BE2C (cell line): Measurements from ENCODE around the gene ZCCHC24.
A peak's percentile ranks its signal among the peaks of the same experiment; 100 is the strongest.

Experiments used
- DNase-seq: peaks from one replicate; pipeline ENCODE4 v3.0.0-alpha.2; 2020
- H3K27me3 ChIP-seq: fragments of 250-450 bp; sonication (Bioruptor Pico); 2 replicates; pipeline ENCODE4 v1.5.1; 2020; ENCODE audit warnings: mild to moderate bottlenecking
- H3K36me3 ChIP-seq: fragments of 250-450 bp; sonication (Bioruptor Pico); 2 replicates; pipeline ENCODE4 v1.5.1; 2020; ENCODE audit warnings: mild to moderate bottlenecking
- H3K4me1 ChIP-seq: fragments of 250-450 bp; sonication (Bioruptor Pico); 2 replicates; pipeline ENCODE4 v1.5.1; 2020
- H3K4me3 ChIP-seq: 2 replicates; pipeline ENCODE4 v1.5.1; 2011; ENCODE audit warnings: low read depth, low read length
- H3K9me3 ChIP-seq: fragments of 250-450 bp; sonication (Bioruptor Pico); 2 replicates; pipeline ENCODE4 v1.5.1; 2020
- CTCF ChIP-seq: IDR thresholded peaks from 2 replicates; pipeline ENCODE4 v1.5.1; 2012; ENCODE audit warnings: mild to moderate bottlenecking, low read depth, low read length

Gene ZCCHC24

GRCh38 chr10:79387466-79387973 lies 57.9 kb downstream of the ZCCHC24 start:
- Histone ChIP-seq H3K36me3 (no peaks in the 10 kb centered on the region), H3K4me1 (no peaks in the 10 kb centered on the region), H3K27me3 (no peaks in the 10 kb centered on the region), H3K4me3 (no peak overlapping the region), H3K9me3 (no peaks in the 10 kb centered on the region)
- no peak for TF ChIP-seq CTCF
- DNase-seq: no peak

- H3K4me1 ChIP-seq: no peaks in the 10 kb centered on the region
- H3K4me3 ChIP-seq: no peak overlapping the region
- no peaks in the 10 kb centered on the region for H3K9me3 ChIP-seq
- H3K36me3 ChIP-seq: no peaks in the 10 kb centered on the region
- no peaks in the 10 kb centered on the region for H3K27me3 ChIP-seq
- TF ChIP-seq CTCF: no peak
- no peak for DNase-seq
Observed at GRCh38 chr10:79386637-79387465, 58.6 kb downstream of the ZCCHC24 start.

- DNase-seq: no peak
- no peak overlapping the region for H3K4me3 ChIP-seq
- TF ChIP-seq CTCF: peak; percentile 32
- H3K4me1 ChIP-seq: no peaks in the 10 kb centered on the region
- no peaks in the 10 kb centered on the region for H3K27me3 ChIP-seq
- H3K9me3 ChIP-seq: no peaks in the 10 kb centered on the region
- no peaks in the 10 kb centered on the region for H3K36me3 ChIP-seq
Observed at GRCh38 chr10:79385804-79386531, 59.5 kb downstream of the ZCCHC24 start.

- Histone ChIP-seq H3K36me3 (no peaks in the 10 kb centered on the region), H3K27me3 (no peaks in the 10 kb centered on the region), H3K9me3 (no peaks in the 10 kb centered on the region), H3K4me1 (no peaks in the 10 kb centered on the region), H3K4me3 (no peak overlapping the region)
- no peak for DNase-seq
- TF ChIP-seq CTCF: no peak
Observed at GRCh38 chr10:79385392-79385795, 60.0 kb downstream of the ZCCHC24 start.

GRCh38 chr10:79384773-79385391 lies 60.5 kb downstream of the ZCCHC24 start:
- Histone ChIP-seq H3K4me1 (no peaks in the 10 kb centered on the region), H3K36me3 (no peaks in the 10 kb centered on the region), H3K9me3 (no peaks in the 10 kb centered on the region), H3K27me3 (no peaks in the 10 kb centered on the region), H3K4me3 (no peak overlapping the region)
- no peak for DNase-seq
- TF ChIP-seq CTCF: no peak
